Esophagus squamous epithelium (tissue), 4 donors: ENCODE results near the gene LHFPL4.

Experiments
- CTCF ChIP-seq, 6 experiments: fragments of 450-650 bp in 4 of 6; fragments of 200-600 bp in 2 of 6; sonication (generic) in 2 of 6; IDR thresholded peaks; one replicate each; pipeline ENCODE4 v1.5.1; 2016 to 2019; ENCODE audit warnings: antibody characterized with exemption in 6 of 6, mild to moderate bottlenecking in 4 of 6, moderate library complexity in 4 of 6
- POLR2A ChIP-seq, 4 donors: fragments of 450-650 bp; IDR thresholded peaks; one replicate each; pipeline ENCODE4 v1.6.1; 2017; ENCODE audit warnings: antibody characterized with exemption in 4 of 4, mild to moderate bottlenecking in 4 of 4, moderate library complexity in 3 of 4

- no peak for TF ChIP-seq CTCF (IDR thresholded peaks at IDR 0.05)
- TF ChIP-seq POLR2A (IDR thresholded peaks at IDR 0.05) = no peak
Observed at GRCh38 chr3:9542182-9542581, 11.4 kb downstream of the LHFPL4 start.
